Right cardiac atrium (tissue), 5 donors: Measurements from ENCODE around the gene SSTR5. TPM values are rescaled to one million over a fixed set of nuclear protein-coding genes. Genes with fewer than 3 reads are reported as not detected.

ENCODE experiments used
- ATAC-seq, 2 donors: fragments of 200-7000 bp; cut with Tn5 transposase; one replicate each; pipeline versions ENCODE4 v1.8.0 to v1.9.1; 2020; ENCODE audit warnings: moderate library complexity in 2 of 2, mild to moderate bottlenecking in 1 of 2
- DNase-seq, 3 donors: peaks; one replicate each; pipeline ENCODE4 v3.0.0-alpha.2; 2020
- H3K27ac ChIP-seq: one replicate; pipeline ENCODE4 v1.5.1; 2013; ENCODE audit warnings: mild to moderate bottlenecking, low read length, control low read depth, moderate library complexity
- H3K27me3 ChIP-seq: one replicate; pipeline ENCODE4 v1.6.1; 2013; ENCODE audit not compliant: control insufficient read depth, insufficient read depth
- H3K4me1 ChIP-seq: one replicate; pipeline ENCODE4 v1.6.1; 2013; ENCODE audit warnings: low read length; ENCODE audit not compliant: control insufficient read depth, insufficient read depth
- H3K4me3 ChIP-seq: one replicate; pipeline ENCODE4 v1.5.1; 2013; ENCODE audit warnings: low read length, control low read depth
- H3K9me3 ChIP-seq: one replicate; pipeline ENCODE4 v1.6.1; 2013; ENCODE audit warnings: low read length; ENCODE audit not compliant: control insufficient read depth
- WGBS: extraction: QIAGEN DNeasy Blood & Tissue Kit; methylation state at CpG from one replicate; pipeline ENCODE4 v1.1.7; 2013; 5-methylcytosine and 5-hydroxymethylcytosine counted together
- intact Hi-C, 4 donors: fragments of 100-400 bp; cut with DNase I; formaldehyde crosslinking; loops; one replicate each; pipeline versions ENCODE4 v1.11.0 to v1.14.0; 2022 to 2023
- polyA plus RNA-seq: library from polyadenylated mRNA; stranded (reverse); fragments of 200-250 nt; gene quantifications from one replicate; pipeline ENCODE4 v1.2.3, GENCODE V29; 2013
- total RNA-seq, 4 donors: library from RNA; stranded (reverse); fragmentation: NEBNext Ultra II Directional; extraction: Animal tissue kit (Norgen Biotek cat#: 25700); gene quantifications; one replicate each; pipeline ENCODE4 v1.2.1, GENCODE V29; 2021
- donor health status: healthy with polysubstance abuse.
- donor health status: DM: no; HTN: yes; CAD: no.
- donor health status: DM: no; HTN: no; CAD: no.
- donor health status: DM: no; HTN: yes; CAD: no; lungs with severe emphysema.
- donor health status: DM: yes; HTN: yes; CAD: no.

The SSTR5 gene
- total and polyA plus RNA-seq, 5 donors, result 7.7 to 35.3 (median 17.7) TPM

GRCh38 chr16:1048442-1049112 lies 24.0 kb upstream of the SSTR5 start:
- H3K27me3 ChIP-seq, result no peaks in the 10 kb centered on the region
- H3K4me1 ChIP-seq, result no peaks in the 10 kb centered on the region
- no peak overlapping the region for H3K27ac ChIP-seq
- DNase-seq, result peak; percentile 85 to 93 (median 92)
- WGBS, result 21% methylated on average over 36 of the region's 37 CpGs
- H3K4me3 ChIP-seq, result no peak overlapping the region
- intact Hi-C loops, result no loop called here
- no peaks in the 10 kb centered on the region for H3K9me3 ChIP-seq
- ATAC-seq, result peak; percentile 71 to 81

DNA sequence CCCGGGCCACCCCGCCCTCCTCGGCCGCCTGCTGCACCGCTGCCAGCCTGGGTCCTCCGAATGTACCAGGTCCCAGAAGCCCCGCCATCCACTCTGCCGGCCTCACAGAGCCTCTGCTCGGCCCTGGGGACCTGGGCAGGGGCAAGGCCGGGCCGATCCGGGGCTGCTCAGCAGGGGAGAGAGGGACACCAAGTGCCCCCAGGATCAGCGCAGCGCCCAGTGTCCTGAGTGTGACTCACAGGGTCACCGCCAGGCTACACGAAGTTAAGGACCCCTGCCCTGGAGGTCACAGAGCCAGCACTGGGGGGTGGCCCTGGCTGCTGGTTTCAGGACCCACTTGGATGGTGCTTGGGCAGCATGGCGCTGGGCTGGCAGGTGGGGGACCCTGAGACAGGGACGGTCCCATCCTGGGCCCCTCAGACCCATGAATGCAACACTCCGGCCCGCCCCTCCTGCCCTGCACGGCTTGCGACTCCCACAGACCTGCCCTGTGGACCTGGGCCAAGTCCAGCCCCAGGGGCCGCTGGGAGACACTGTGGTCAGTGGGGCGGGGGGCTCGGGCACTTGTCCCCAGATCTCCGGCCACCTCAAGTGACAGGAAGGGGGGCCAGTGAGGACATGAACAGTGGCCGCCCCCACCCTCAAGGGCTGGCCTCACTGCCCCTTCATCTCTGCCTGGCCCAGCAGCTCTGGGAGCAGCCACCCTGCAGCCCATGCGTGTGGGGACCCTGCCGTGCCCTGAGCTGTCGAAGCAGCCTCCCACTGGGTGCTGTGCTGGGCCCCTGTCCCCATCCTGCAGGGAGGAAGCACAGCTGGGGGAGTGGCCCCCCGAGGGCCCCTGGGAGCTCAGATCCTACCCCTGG lies 23.2 kb upstream of the SSTR5 start:
- Histone ChIP-seq H3K4me1 (no peaks in the 10 kb centered on the region), H3K27me3 (no peaks in the 10 kb centered on the region), H3K4me3 (no peak overlapping the region), H3K27ac (no peak overlapping the region), H3K9me3 (no peaks in the 10 kb centered on the region)
- ATAC-seq, result no peak
- intact Hi-C loops, result no loop called here
- peak in 1 of 3 donors; percentile 55 for DNase-seq
- 81% methylated on average over 31 of the region's 31 CpGs for WGBS

DNA sequence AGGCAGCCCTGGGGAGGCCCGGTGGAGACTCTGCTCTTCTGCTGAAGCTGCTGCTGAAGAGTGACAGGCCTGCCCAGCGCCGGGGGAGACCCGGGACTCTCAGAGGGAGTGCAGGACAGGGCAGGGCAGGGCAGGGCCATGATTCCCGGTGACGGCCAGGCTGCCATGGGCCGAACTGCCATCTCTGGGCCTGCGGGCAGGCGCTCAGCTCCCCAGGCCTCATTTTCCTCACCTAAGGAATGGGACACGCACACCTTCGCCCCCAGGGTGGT lies 22.6 kb upstream of the SSTR5 start:
- 75% methylated on average over 11 of the region's 11 CpGs for WGBS
- Histone ChIP-seq H3K9me3 (no peaks in the 10 kb centered on the region), H3K4me3 (no peak overlapping the region), H3K4me1 (no peaks in the 10 kb centered on the region), H3K27ac (no peak overlapping the region), H3K27me3 (no peaks in the 10 kb centered on the region)
- no peak for ATAC-seq
- DNase-seq, result no peak
- intact Hi-C loops, result loop anchor here in 3 of 4 donors (5.0 to 10.0 kb wide), 3 partner anchors 238 to 343 kb away; partner anchors contain the start of genes FBXL16 (in 1 of the 3) and METRN (in 1 of the 3)

DNA sequence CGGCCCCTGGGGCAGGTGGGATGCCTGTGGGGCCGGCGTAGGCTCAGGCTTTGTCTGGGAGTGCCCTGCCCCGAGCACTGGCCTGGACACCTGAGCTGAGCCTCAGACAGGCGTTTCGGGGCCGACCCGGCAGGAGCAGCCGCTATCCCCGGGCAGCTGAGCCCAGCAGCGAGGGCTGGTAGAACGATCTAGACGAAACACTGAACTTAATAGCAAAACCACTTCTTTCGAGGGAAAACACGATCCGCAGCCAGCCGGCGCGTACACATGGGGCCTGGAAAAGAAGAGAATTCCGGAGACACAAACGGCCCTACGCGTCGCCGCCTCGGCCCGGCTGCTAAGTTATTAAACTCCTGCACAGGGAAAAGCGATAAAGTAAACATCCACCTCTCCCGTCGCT lies 22.0 kb upstream of the SSTR5 start:
- Histone ChIP-seq H3K9me3 (no peaks in the 10 kb centered on the region), H3K4me3 (no peak overlapping the region), H3K27me3 (no peaks in the 10 kb centered on the region), H3K27ac (no peak overlapping the region), H3K4me1 (no peaks in the 10 kb centered on the region)
- DNase-seq (peak in 1 of 3 donors; percentile 47), ATAC-seq (no peak)
- 82% methylated on average over 30 of the region's 30 CpGs for WGBS
- intact Hi-C loops, result loop anchor here in 3 of 4 donors (5.0 to 10.0 kb wide), 3 partner anchors 238 to 343 kb away; partner anchors contain the start of genes FBXL16 (in 1 of the 3) and METRN (in 1 of the 3)

GRCh38 chr16:1050921-1051320 lies 21.6 kb upstream of the SSTR5 start:
- Histone ChIP-seq H3K4me1 (no peaks in the 10 kb centered on the region), H3K27ac (no peak overlapping the region), H3K4me3 (no peak overlapping the region), H3K9me3 (no peaks in the 10 kb centered on the region), H3K27me3 (no peaks in the 10 kb centered on the region)
- no peak for ATAC-seq
- intact Hi-C loops, result loop anchor here in 3 of 4 donors (5.0 to 10.0 kb wide), 3 partner anchors 239 to 344 kb away; partner anchors contain the start of genes FBXL16 (in 1 of the 3) and METRN (in 1 of the 3)
- peak in 1 of 3 donors; percentile 36 for DNase-seq
- 88% methylated on average over 15 of the region's 15 CpGs for WGBS

DNA sequence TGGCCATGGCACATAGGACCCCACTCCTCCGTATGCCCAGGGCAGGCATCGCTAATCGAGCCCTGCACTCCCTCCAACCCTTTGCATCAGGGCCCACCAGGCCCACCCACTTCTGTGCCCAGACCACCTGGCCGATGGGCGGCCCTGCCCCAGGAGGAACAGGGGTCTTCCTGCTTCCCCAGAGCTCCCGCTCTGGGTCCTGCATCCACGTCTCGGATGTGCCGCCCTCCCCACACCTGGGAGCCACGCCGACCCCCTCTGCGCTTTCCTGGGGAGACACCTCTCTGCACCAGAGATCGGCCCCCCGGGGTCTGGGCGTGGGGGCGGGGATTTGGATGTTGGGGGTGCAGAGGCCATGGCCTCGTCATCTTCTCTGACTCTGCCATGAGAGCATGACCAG lies 21.1 kb upstream of the SSTR5 start:
- intact Hi-C loops, result loop anchor here in 3 of 4 donors (5.0 to 10.0 kb wide), 3 partner anchors 239 to 344 kb away; partner anchors contain the start of genes FBXL16 (in 1 of the 3) and METRN (in 1 of the 3)
- no peaks in the 10 kb centered on the region for H3K4me1 ChIP-seq
- H3K27me3 ChIP-seq, result no peaks in the 10 kb centered on the region
- DNase-seq (peak in 1 of 3 donors; percentile 34), ATAC-seq (no peak)
- 92% methylated on average over 17 of the region's 17 CpGs for WGBS
- H3K4me3 ChIP-seq, result no peak overlapping the region
- no peak overlapping the region for H3K27ac ChIP-seq
- H3K9me3 ChIP-seq, result no peaks in the 10 kb centered on the region

- no peaks in the 10 kb centered on the region for H3K4me1 ChIP-seq
- no peaks in the 10 kb centered on the region for H3K27me3 ChIP-seq
- H3K27ac ChIP-seq, result no peak overlapping the region
- intact Hi-C loops, result loop anchor here in 3 of 4 donors (5.0 to 10.0 kb wide), 3 partner anchors 240 to 345 kb away; partner anchors contain the start of genes FBXL16 (in 1 of the 3) and METRN (in 1 of the 3)
- no peak overlapping the region for H3K4me3 ChIP-seq
- ATAC-seq, result no peak
- WGBS, result 83% methylated on average over 9 of the region's 9 CpGs
- DNase-seq, result peak in 1 of 3 donors; percentile 43
- H3K9me3 ChIP-seq, result no peaks in the 10 kb centered on the region
Measured at GRCh38 chr16:1052721-1053120, 19.8 kb upstream of the SSTR5 start.

GRCh38 chr16:1053121-1053521 lies 19.4 kb upstream of the SSTR5 start:
- intact Hi-C loops, result loop anchor here in 3 of 4 donors (5.0 to 10.0 kb wide), 3 partner anchors 241 to 346 kb away; partner anchors contain the start of genes FBXL16 (in 1 of the 3) and METRN (in 1 of the 3)
- DNase-seq, result peak in 1 of 3 donors; percentile 59
- Histone ChIP-seq H3K4me1 (no peaks in the 10 kb centered on the region), H3K27ac (no peak overlapping the region), H3K4me3 (no peak overlapping the region), H3K9me3 (no peaks in the 10 kb centered on the region), H3K27me3 (no peaks in the 10 kb centered on the region)
- 54% methylated on average over 14 of the region's 14 CpGs for WGBS
- ATAC-seq, result no peak

GRCh38 chr16:1053700-1054368 lies 18.7 kb upstream of the SSTR5 start:
- intact Hi-C loops, result loop anchor here in 3 of 4 donors (2.0 to 10.0 kb wide), 4 partner anchors 241 to 347 kb away; partner anchors contain the start of genes FBXL16 (in 1 of the 3) and METRN (in 1 of the 3)
- H3K27me3 ChIP-seq, result no peaks in the 10 kb centered on the region
- H3K9me3 ChIP-seq, result no peaks in the 10 kb centered on the region

More at GRCh38 chr16:1053700-1054368, 18.7 kb upstream of the SSTR5 start:
- 82% methylated on average over 21 of the region's 21 CpGs for WGBS
- H3K4me3 ChIP-seq, result no peak overlapping the region
- H3K27ac ChIP-seq, result no peak overlapping the region
- DNase-seq (peak in 1 of 3 donors; percentile 49), ATAC-seq (no peak)
- no peaks in the 10 kb centered on the region for H3K4me1 ChIP-seq
